ENCODE measurements around the gene GPR32.
"Not testable (repeated sequence)": the region's sequence is repeated elsewhere in the genome, so short reads cannot be mapped to it uniquely, and the experiment has no call there.

DNA sequence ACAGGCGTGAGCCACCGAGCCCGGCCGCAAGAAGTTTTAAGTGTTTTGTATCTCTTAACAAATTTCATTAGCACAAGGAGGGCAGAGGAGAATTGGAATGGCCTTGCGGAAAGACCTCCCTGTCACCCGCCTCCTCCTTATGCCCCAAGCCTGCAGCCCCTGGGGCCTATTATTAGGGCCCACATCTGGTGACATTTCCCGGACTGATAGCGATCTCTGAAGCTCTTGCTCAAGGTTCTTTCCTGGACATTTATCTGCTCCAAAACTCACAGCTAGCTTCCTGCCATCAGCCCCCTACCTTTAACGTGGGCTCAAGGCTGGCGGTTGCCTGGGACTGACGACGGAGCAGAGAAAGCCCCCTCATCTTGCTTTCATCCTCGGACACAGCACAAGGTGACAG is 6.7 kb upstream of the GPR32 start:
- TF ChIP-seq EZH2phosphoT487 (IDR thresholded peaks at IDR 0.05; ENCODE audit: insufficient read depth, low read depth); EZH2 (IDR thresholded peaks at IDR 0.05; ENCODE audit: insufficient read depth, poor library complexity, severe bottlenecking): not testable (repeated sequence)
